Measurements from ENCODE around the gene SMG9.

Gene SMG9

GRCh38 chr19:43720936-43721335 is 33.8 kb downstream of the SMG9 start:
- no peak for DNase-seq

DNA sequence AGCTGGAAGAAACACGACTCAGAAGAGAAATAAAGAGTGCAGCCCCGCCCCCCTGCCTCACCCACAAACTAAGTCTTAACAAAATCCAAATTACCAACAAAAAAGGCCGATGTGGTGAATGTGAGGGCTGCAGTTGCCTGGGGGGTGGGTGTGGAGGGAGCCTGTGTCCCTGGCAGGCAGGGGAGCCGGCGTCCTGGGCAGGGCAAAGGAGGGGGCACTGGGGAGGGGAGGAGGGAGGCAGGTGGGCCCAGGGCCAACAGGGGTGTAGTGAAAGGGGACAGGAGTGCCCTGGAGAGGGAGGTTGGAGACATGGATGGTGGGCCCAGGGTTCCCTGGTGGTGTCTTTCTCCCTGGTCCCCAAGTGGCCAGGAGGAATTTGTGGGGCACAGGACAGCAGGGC is 34.8 kb downstream of the SMG9 start:
- no peak for DNase-seq

DNA sequence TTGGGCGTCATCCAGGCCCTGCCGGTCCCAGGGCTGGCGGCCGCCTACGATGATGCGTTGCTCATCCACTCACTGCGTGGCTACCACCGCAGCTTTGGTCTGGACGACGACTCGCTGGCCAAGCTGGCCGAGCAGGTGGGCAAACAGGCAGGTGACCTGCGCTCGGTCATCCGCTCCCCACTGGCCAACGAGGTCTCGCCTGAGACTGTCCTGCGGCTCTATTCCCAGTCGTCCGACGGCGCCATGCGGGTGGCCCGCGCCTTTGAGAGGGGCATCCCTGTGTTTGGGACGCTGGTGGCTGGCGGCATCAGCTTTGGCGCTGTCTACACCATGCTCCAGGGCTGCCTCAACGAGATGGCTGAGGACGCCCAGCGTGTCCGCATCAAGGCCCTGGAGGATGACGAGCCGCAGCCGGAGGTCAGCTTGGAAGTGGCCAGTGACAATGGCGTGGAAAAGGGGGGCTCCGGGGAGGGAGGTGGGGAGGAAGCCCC is 35.3 kb downstream of the SMG9 start:
- DNase-seq: no peak

- no peak for DNase-seq
Observed at GRCh38 chr19:43718627-43719377, 36.0 kb downstream of the SMG9 start.

GRCh38 chr19:43715776-43716175 is 39.0 kb downstream of the SMG9 start, which contains the start of gene IRGC:
IRGC (plus strand) TSS chr19:43716076; CDS start chr19:43718559, 2,483 bp downstream.
- no peak for DNase-seq

- DNase-seq: no peak
Observed at GRCh38 chr19:43713208-43713607, 41.6 kb downstream of the SMG9 start.

DNA sequence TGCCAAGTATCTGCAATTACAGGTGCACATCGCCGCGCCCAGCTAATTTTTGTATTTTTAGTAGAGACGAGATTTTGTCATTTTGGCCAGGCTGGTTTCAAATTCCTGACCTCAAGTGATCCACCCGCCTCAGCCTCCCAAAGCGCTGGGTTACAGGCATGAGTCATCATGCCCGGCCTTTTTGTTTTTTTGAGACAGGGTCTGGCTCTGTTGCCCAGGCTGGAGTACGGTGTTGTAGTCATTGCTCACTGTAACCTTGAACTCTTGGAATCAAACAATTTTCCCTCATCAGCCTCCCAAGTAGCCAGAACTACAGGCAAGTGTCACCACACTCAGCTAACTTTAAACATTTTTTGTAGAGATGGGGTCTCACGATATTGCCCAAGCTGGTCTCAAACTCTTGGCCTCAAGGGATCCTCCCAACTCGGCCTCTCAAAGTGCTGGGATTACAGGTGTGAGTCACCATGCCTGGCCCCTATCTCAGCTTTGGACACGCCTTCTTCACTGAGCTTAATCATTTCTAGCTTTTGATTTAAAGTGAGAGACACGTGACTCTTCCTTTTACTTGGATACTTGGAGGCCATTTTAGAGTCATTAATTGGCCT is 42.9 kb downstream of the SMG9 start:
- no peak for DNase-seq

DNA sequence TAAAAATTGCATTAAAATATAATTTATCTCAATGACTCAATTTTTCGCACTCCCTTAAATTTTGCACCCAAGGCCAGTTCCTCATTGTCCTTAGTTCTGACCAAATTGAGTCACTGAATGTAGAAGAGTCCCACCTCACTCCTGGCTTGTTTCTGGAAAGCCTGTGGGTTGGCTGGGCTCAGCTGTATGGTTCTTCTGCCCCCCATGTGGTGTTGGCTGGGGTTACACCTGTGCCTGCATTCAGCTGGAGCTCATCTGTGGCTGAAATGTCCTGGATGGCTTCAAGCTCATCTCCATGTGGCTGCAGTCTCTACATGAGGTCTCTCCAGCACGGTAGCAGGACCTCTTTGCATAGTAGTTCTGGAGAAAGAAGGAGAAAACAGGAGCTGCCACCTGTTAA is 46.0 kb downstream of the SMG9 start:
- DNase-seq: no peak

DNA sequence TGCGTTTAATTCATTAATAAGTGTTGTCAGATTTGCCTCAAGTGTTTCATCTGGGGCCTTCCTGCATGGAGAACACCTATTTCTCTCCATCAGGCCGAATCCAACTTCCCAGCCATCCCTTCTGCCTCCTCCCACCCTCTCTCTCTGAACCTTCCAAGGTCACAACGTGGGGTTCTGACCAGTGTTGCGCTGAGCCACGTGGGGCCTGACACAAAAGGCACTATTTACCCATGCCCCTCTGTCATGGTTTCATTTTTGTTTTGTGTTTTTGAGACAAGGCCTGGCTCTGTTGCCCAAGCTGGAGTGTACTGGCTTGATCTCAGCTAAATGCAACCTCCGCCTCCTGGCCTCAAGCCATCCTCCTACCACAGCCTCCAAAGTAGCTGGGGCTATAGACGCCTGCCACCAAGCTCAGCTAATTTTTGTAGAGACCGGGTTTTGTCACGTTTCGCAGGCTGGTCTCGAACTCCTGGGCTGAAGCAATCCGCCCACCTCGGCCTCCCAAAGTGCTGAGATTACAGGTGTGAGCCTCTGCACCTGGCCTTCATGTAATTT is 47.5 kb downstream of the SMG9 start:
- no peak for DNase-seq

GRCh38 chr19:43705729-43706128 is 49.0 kb downstream of the SMG9 start:
- no peak for DNase-seq

DNA sequence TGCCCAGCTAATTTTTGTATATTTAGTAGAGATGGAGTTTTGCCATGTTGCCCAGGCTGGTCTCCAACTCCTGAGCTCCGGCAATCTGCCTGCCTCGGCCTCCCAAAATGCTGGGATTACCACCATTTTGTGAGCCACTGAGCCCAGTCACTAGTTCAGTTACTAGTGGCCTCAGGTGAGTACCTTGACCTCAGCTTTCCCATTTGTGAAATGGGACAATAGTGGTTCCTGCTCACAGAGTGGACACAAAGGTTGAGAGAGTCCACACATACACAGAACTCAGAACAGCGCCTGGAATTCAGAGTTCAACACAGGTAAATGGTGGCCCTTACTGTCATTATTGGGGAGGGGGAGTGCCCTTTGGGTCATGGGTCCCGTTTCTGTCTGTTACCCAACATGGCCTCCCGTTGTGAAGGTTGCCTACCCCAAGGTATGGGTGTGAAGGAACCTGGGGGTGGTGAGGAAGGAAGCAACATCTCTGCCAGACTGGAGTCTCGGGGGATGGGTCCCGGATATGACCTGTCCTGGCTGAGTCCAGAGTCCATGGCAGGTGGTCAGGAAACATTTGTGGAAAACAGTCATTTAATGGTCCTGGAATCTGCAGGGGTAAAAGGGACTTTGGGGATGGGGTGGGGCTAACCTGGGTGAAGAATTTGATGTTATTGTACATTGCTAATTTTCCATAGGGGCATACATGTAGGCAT is 50.6 kb downstream of the SMG9 start:
- no peak for DNase-seq

DNA sequence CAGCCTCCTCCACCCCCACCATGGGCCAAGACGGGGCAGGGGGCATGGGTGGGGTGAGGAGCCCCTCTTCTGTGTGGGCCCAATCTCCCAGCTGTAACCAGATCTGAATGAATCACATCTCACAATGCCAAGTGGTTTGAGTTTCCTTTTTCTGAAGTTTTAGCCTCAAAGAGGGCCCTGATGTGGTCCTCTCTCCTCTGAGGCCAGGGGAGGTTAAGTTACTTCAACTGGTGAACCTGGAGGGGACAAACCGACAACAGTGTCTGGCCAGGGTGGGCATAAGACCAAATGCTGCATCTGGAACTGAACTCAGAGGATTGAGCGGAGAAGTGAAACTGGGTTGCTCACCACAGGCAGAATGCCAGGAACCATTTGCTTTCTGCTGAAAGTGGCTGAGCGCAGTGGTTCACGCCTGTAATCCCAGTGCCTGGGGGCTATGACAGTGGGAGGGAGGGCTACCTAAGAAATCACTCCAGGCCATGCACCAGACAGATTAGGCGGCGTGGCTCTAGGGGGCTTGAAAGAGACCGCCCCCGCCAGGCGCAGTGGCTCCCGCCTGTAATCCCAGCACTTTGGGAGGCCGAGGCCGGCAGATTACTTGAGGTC is 54.3 kb downstream of the SMG9 start:
- no peak for DNase-seq

GRCh38 chr19:43699506-43700394 is 55.0 kb downstream of the SMG9 start:
- no peak for DNase-seq

GRCh38 chr19:43697295-43697694 is 57.5 kb downstream of the SMG9 start:
- DNase-seq: no peak

DNA sequence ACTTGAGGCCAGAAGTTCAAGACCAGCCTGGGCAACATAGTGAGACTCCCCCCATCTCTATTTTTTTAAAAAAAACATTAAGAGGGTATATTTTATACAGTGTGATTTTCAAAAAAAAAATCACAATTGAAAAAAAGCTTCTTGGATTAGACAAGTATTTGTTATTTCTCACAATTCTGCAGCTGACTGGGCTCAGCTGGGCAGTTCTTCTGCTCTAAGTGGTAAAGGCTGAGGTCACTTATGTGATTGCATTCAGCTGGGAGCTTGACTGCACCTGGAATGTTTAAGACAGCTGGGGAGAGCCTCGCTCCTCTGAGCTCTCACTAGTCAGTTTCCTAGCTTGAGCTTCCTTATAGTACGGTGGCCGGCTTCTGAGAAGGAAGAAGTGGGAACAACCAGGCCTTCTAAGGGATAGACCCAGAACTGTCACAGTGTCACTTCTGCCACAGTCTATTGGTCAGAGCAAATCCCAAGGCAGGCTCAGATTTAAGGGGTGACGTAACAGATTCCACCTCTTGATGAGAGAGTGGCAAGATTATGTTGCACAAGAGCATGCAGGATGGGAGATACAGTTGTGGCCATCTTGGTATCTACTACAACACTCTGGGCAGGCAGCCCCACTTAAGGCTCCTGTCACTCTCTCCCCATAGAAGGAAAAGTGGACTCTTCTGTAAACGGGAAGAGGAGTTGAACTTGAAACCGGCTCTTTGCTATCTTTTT is 58.6 kb downstream of the SMG9 start:
- DNase-seq: no peak

DNA sequence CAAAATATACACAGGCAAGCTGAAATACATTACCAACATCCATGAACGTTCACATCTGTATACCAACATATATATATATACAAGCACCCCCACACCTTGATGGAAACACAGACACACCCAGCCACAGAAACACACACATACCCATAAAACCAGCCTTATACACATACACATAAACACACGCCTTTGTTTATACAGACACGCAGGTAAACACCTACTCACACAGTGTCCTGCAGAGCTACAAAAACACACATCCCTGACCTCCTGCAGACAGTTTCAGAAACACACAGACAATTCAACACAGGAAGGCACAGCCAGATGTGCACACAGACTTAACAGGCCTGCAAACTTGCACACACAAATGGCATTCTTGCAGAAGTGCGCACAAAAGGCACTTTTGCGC is 60.2 kb downstream of the SMG9 start:
- DNase-seq: no peak

DNA sequence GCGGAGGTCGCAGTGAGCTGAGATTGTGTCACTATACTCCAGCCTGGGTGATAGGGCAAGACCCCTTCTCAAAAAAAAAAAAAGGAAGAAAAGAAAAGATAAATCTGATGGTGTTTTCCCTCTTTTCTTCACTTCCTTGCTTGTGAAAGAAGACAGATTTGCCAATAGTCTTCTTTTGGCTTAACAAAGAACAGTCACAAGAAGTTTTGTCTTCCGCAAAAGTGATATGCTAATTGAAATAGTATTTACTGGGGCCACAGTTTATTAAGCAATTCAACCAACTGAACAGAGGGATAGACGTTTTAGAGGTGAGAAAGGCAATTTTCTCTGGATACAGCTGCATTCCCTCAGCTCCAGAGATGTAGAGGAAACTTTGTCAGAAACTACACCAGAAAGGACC is 61.9 kb downstream of the SMG9 start:
- DNase-seq: no peak

DNA sequence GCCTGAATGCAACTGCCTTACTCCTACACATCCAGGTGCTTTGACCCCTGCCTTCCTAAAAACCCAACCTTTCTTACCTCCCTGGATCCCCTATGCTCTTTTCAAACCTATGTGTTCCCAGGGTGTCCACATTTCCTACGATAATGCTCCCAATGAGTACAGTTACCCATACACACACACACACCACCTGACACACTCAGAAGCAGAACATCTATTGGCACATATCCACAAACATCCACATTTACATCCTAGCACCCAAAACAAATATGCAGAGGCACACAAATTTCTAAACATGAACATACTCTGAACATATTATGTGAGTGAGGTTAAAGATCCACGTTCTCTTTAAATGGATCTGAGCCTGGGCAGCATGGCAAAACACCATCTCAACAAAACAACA is 62.4 kb downstream of the SMG9 start:
- no peak for DNase-seq

- DNase-seq: no peak
Observed at GRCh38 chr19:43691755-43692154, 63.0 kb downstream of the SMG9 start.

- DNase-seq: no peak
Observed at GRCh38 chr19:43690890-43691289, 63.9 kb downstream of the SMG9 start.

DNA sequence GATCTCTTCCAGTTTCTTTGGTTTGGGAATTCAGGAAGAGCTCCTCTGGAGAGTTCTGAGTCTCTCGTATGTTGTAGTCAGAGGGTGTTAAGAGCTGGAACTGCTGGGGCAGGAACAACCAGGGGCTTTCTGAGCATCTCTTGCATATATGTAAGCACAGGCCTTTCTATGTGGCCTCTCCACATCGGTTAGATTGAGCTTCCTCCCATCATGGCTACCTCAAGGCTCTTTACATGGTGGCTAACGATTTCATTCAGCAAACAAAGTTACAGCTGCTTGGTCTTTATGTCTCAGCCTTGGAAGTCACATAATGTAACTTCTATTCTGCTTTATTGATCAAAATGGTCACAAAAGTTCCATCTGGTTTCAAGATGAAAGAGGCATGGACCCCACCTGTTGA is 64.3 kb downstream of the SMG9 start:
- DNase-seq: no peak
